Upper lobe of left lung (tissue), 4 donors: ENCODE data around the gene DNAJC12.

ENCODE experiments used
- CTCF ChIP-seq, 6 experiments: fragments of 450-650 bp in 4 of 6; fragments of 200-600 bp in 2 of 6; sonication (generic) in 2 of 6; IDR thresholded peaks; one replicate each; pipeline ENCODE4 v1.5.1; 2016 to 2019; ENCODE audit warnings: antibody characterized with exemption in 6 of 6
- EP300 ChIP-seq, 4 donors: sonication (generic); formaldehyde crosslinking; IDR thresholded peaks; one replicate each; pipeline ENCODE4 v1.5.1; 2017; ENCODE audit warnings: antibody characterized with exemption in 4 of 4, control low read depth in 2 of 4
- POLR2A ChIP-seq, 4 donors: fragments of 450-650 bp; IDR thresholded peaks; one replicate each; pipeline ENCODE4 v1.5.1; 2016 to 2017; ENCODE audit warnings: antibody characterized with exemption in 4 of 4, mild to moderate bottlenecking in 2 of 4

- no peak for TF ChIP-seq CTCF (IDR thresholded peaks at IDR 0.05)
- TF ChIP-seq EP300 (IDR thresholded peaks at IDR 0.05): no peak
- no peak for TF ChIP-seq POLR2A (IDR thresholded peaks at IDR 0.05)
Measured at GRCh38 chr10:67861750-67862432, 23.9 kb upstream of the DNAJC12 start.
